Tibial nerve (tissue), 4 donors: ENCODE data around the gene SMYD1. TPM values are rescaled to one million over a fixed set of nuclear protein-coding genes. Genes with fewer than 3 reads are reported as not detected.

ENCODE experiments used
- DNase-seq, 2 donors: peaks; one replicate each; pipeline ENCODE4 v3.0.0-alpha.2; 2019; ENCODE audit warnings: low spot score in 2 of 2
- H3K27ac ChIP-seq, 4 donors: fragments of 200-600 bp; sonication (generic) in 3 of 4; one replicate each; pipeline ENCODE4 v1.5.1; 2017 to 2019; ENCODE audit warnings: mild to moderate bottlenecking in 1 of 4
- H3K27me3 ChIP-seq, 2 donors: fragments of 200-600 bp; sonication (generic) in 1 of 2; one replicate each; pipeline versions ENCODE4 v1.5.1 to v1.6.0; 2017 to 2019
- H3K36me3 ChIP-seq, 3 donors: fragments of 200-600 bp; sonication (generic); one replicate each; pipeline ENCODE4 v1.5.1; 2018 to 2019
- H3K4me1 ChIP-seq, 4 donors: fragments of 200-600 bp; sonication (generic) in 3 of 4; one replicate each; pipeline ENCODE4 v1.5.1; 2017 to 2019
- H3K4me3 ChIP-seq, 4 donors: fragments of 200-600 bp; sonication (generic) in 3 of 4; one replicate each; pipeline ENCODE4 v1.5.1; 2017 to 2019; ENCODE audit warnings: mild to moderate bottlenecking in 1 of 4, moderate library complexity in 1 of 4
- H3K9me3 ChIP-seq, 4 donors: fragments of 200-600 bp; sonication (generic) in 3 of 4; one replicate each; pipeline ENCODE4 v1.5.1; 2017 to 2019
- CTCF ChIP-seq, 5 experiments: fragments of 200-600 bp in 3 of 5; fragments of 450-650 bp in 2 of 5; sonication (generic) in 3 of 5; IDR thresholded peaks; one replicate each; pipeline ENCODE4 v1.5.1; 2016 to 2019; ENCODE audit warnings: antibody characterized with exemption in 5 of 5, mild to moderate bottlenecking in 3 of 5, moderate library complexity in 2 of 5
- EP300 ChIP-seq, 2 donors: sonication (generic); formaldehyde crosslinking; IDR thresholded peaks; one replicate each; pipeline ENCODE4 v1.6.1; 2017; ENCODE audit warnings: antibody characterized with exemption in 2 of 2, mild to moderate bottlenecking in 1 of 2
- POLR2A ChIP-seq, 2 donors: fragments of 450-650 bp; IDR thresholded peaks; one replicate each; pipeline ENCODE4 v1.6.1; 2017; ENCODE audit warnings: antibody characterized with exemption in 2 of 2, mild to moderate bottlenecking in 2 of 2, moderate library complexity in 2 of 2
- WGBS, 2 donors: methylation state at CpG; one replicate each; pipeline ENCODE4 v1.1.5; 2018; 5-methylcytosine and 5-hydroxymethylcytosine counted together
- total RNA-seq, 4 donors: library from RNA; depleted of rRNA; stranded (reverse); fragments of >200 nt; gene quantifications; one replicate each; pipeline ENCODE4 v1.1.0, GENCODE V29; 2016

SMYD1 gene
- total RNA-seq, 4 donors from 2014 or later = 0.21 to 3.3 TPM; not detected in 2

DNA sequence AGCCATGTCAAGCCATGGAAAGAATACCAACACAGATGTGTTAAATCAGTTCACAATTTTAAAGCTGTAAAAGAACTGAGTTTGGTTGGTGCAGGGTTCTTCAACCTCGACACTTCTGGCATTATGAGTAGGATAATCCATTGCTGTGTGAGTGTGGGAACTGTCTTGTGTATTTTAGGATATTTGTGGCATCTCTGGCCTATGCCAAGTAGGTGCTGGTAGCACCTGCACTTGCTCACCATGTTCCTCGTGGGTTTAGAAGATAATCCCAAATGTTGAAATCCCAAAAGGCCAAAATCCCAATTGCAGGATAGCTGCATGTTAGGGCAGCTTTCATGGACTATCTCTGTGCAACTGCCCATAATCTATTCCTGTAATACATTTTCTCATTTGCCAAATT, 15.8 kb upstream of the SMYD1 start:
- no peak overlapping the region for H3K4me3 ChIP-seq
- H3K27me3 ChIP-seq = no peaks in the 10 kb centered on the region
- H3K36me3 ChIP-seq = peaks cover 0 to 3% (median 0%) of the 10 kb centered on the region in 3 donors
- no peak overlapping the region for H3K27ac ChIP-seq
- H3K9me3 ChIP-seq = no peaks in the 10 kb centered on the region
- H3K4me1 ChIP-seq = peaks cover 4 to 61% (median 19%) of the 10 kb centered on the region in 4 donors
- 83 to 90% methylated on average over 2 of the region's 2 CpGs for WGBS, 2 donors
- no peak for DNase-seq
- no peak for TF ChIP-seq POLR2A (IDR thresholded peaks at IDR 0.05)
- TF ChIP-seq CTCF (IDR thresholded peaks at IDR 0.05) = no peak
- no peak for TF ChIP-seq EP300 (IDR thresholded peaks at IDR 0.05)

DNA sequence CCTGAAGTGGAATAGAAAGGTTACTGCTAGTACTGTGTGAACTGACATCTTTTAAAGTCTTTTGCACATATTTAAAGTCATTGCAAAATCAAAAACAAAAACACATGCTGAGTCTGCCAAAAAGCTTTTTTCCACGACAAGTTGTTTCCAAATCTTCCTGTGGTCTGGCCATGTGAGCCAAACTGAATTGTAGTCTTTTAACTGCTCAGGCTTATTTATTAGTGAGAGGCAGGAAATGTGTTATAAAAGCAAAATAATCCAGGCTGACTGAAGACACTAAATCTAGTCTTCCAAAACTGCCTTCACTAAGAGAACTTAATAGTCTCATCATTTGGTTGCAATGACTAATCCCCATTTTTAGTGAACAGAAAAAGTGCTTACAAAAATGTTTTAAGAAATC, 14.3 kb upstream of the SMYD1 start:
- TF ChIP-seq POLR2A (IDR thresholded peaks at IDR 0.05) = no peak
- peak in 1 of 2 donors; percentile 78 for TF ChIP-seq EP300 (IDR thresholded peaks at IDR 0.05)
- peak in 1 of 2 donors; percentile 59 for DNase-seq
- peak overlapping the region; percentile 93 to 99 (median 96) for H3K27ac ChIP-seq
- 0% methylated on average over 1 of the region's 1 CpG for WGBS, 2 donors
- H3K4me1 ChIP-seq = peaks cover 4 to 58% (median 19%) of the 10 kb centered on the region in 4 donors
- no peaks in the 10 kb centered on the region for H3K27me3 ChIP-seq
- peak overlapping the region in 1 of 4 donors; percentile 67 for H3K4me3 ChIP-seq
- H3K9me3 ChIP-seq = no peaks in the 10 kb centered on the region
- peaks cover 0 to 3% (median 0%) of the 10 kb centered on the region in 3 donors for H3K36me3 ChIP-seq

DNA sequence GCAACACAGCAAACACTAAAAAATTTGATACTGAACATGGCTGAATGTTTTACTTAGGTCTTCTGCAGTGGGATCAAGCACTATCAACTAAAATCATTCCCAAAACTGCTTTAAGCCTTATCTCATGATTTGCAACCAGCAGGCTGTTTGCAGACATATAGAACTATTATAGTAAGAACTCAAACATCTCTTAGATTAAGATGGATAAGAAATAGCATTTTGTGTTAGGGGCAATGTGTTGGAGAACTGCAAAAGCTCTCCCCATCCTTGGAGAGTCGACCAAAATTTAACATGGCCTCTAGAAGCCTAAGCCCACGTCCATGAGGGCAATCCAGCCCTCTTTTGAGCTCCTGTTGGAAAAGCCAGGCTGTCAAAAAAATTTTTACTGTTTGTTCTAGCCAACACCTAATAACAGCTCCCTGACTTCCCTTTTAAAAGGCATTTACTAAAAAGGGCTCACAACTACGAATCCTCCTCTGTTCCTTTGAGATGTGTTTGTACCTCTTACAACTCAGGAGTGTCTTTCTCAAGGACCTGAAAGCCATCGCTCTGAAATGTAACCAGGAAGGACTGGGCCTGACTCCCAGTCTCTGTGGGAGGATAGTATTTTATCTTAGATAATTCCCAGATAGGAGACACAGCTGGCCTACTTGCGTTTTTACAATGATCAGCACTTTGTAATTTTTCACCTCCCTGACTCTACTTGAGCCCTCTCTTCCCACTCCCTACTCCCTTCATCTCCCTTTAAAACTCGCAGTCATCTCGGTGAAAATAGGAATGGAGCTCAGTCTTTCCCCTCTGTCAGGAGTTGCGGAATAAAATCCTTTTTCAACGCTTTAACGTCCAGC, 13.5 kb upstream of the SMYD1 start:
- DNase-seq = no peak
- Histone ChIP-seq H3K4me3 (peak overlapping the region; percentile 66 to 96 (median 80)), H3K27me3 (no peaks in the 10 kb centered on the region), H3K4me1 (peaks cover 0 to 49% (median 19%) of the 10 kb centered on the region in 4 donors), H3K9me3 (no peaks in the 10 kb centered on the region), H3K27ac (peak overlapping the region; percentile 93 to 99 (median 96)), H3K36me3 (peaks cover 0 to 3% (median 0%) of the 10 kb centered on the region in 3 donors)
- WGBS, 2 donors = 52 to 55% methylated on average over 10 of the region's 10 CpGs
- TF ChIP-seq CTCF (IDR thresholded peaks at IDR 0.05) (no peak), POLR2A (IDR thresholded peaks at IDR 0.05) (no peak), EP300 (IDR thresholded peaks at IDR 0.05) (no peak)

GRCh38 chr2:88054782-88055370, 12.7 kb upstream of the SMYD1 start:
- WGBS, 2 donors = 31% methylated on average over 25 of the region's 25 CpGs
- no peaks in the 10 kb centered on the region for H3K9me3 ChIP-seq
- TF ChIP-seq CTCF (IDR thresholded peaks at IDR 0.05) (no peak), EP300 (IDR thresholded peaks at IDR 0.05) (no peak), POLR2A (IDR thresholded peaks at IDR 0.05) (no peak)
- H3K36me3 ChIP-seq = peaks cover 0 to 3% (median 0%) of the 10 kb centered on the region in 3 donors
- H3K27ac ChIP-seq = peak overlapping the region; percentile 93 to 99 (median 96)
- H3K27me3 ChIP-seq = no peaks in the 10 kb centered on the region
- peak overlapping the region; percentile 66 to 96 (median 80) for H3K4me3 ChIP-seq
- DNase-seq = peak in 1 of 2 donors; percentile 7
- H3K4me1 ChIP-seq = peaks cover 0 to 43% (median 19%) of the 10 kb centered on the region in 4 donors

- Histone ChIP-seq H3K4me1 (peaks cover 0 to 40% (median 19%) of the 10 kb centered on the region in 4 donors), H3K9me3 (no peaks in the 10 kb centered on the region), H3K27ac (peak within 1 kb of the TSS; percentile 93 to 99 (median 96)), H3K36me3 (peaks cover 0 to 3% (median 0%) of the 10 kb centered on the region in 3 donors), H3K27me3 (no peaks in the 10 kb centered on the region), H3K4me3 (peak within 1 kb of the TSS; percentile 66 to 96 (median 80))
- DNase-seq = peak; percentile 86 to 88
- 1% methylated on average over 55 to 65 of the region's 77 CpGs for WGBS, 2 donors
- peak in 2 of 5 experiments; percentile 65 to 67 for TF ChIP-seq CTCF (IDR thresholded peaks at IDR 0.05)
- TF ChIP-seq POLR2A (IDR thresholded peaks at IDR 0.05) = peak; percentile 96 to 97
- peak in 1 of 2 donors; percentile 98 for TF ChIP-seq EP300 (IDR thresholded peaks at IDR 0.05)
These were observed 12.1 kb upstream of the SMYD1 start, which contains the start of gene KRCC1 for GRCh38 chr2:88055371-88056128. TSS of gene KRCC1 (minus strand) at chr2:88055783. CDS start at chr2:88028563, 27,220 bp downstream.
